OCI-LY7 (cell line): ENCODE measurements around the gene ZNF518A.

Experiments used
- CTCF ChIP-seq: fragments of 200-600 bp; sonication (generic); conservative IDR thresholded peaks from 2 replicates; pipeline ENCODE4 v1.5.1; 2014; ENCODE audit warnings: mild to moderate bottlenecking, antibody characterized with exemption, low read length, moderate library complexity, mixed read lengths
- EZH2phosphoT487 ChIP-seq: fragments of 200-600 bp; sonication (generic); IDR thresholded peaks from 2 replicates; pipeline ENCODE4 v1.6.1; 2018; ENCODE audit warnings: low read depth, borderline replicate concordance, mild to moderate bottlenecking, mixed run types, antibody characterized with exemption, low read length, moderate library complexity, mixed read lengths

DNA sequence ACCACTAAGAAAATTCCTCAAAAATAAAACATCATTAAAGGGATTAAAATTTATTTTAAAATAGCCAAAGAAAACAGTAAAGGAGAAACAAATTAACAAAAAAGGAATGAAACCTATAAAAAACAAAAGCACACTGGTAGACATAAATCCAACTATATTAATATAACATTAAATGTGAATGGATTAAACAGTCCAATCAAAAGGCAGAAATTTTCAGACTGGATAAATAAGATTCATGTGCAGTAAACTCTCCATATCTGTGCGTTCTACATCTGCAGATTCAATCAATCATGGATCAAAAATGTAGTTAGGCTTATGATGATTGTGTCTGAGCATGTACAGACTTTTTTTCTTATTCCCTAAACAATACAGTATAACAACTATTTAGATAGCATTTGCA, 42.6 kb downstream of the ZNF518A start:
- TF ChIP-seq CTCF (no peak), EZH2phosphoT487 (no peak)
